ENCODE measurements around the gene ZNF160. TPM values are rescaled to one million over a fixed set of nuclear protein-coding genes. Genes with fewer than 3 reads are reported as not detected.

The ZNF160 gene
- total and polyA plus RNA-seq, 2 of the 8 experiments (the other 6 are each of a cell fraction or from before 2014, with no cell fraction given) = 15.8 to 31.2 TPM

DNA sequence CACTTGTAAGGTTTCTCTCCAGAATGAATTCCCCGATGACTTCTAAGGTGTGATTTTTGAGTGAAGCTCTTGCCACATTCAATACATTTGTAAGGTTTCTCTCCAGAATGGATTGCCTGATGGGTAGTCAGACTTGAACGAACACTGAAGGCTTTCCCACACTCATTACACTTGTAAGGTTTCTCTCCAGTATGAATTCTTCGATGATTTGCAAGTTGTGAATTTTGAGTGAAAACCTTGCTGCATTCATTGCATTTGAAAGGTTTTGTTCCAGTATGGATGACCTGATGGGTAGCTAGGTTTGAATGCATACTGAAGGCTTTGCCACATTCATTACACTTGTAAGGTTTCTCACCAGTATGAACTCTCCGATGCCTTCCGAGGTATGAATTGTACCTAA lies 34.4 kb downstream of the ZNF160 start:
- Histone ChIP-seq H2AK5ac (ENCODE audit: low read depth, low read length) (no peak overlapping the region), H2BK15ac (ENCODE audit: low read length) (no peak overlapping the region), H4K20me1 (replicated peaks in 1 of 2; ENCODE audit: control insufficient read depth in 1 of 2, insufficient read depth in 2 of 2, low read length in 2 of 2) (no peaks in the 10 kb centered on the region), H3K4me2 (ENCODE audit: insufficient read depth in 1 of 2, low read depth in 2 of 2, low read length in 2 of 2) (no peak overlapping the region), H3K4me3 (ENCODE audit: extremely low read depth in 1 of 4, insufficient read depth in 2 of 4, low read depth in 3 of 4, low read length in 4 of 4) (no peak overlapping the region), H2BK120ac (replicated peaks; ENCODE audit: low read depth, low read length) (no peak overlapping the region), H3K9ac (replicated peaks in 1 of 4; ENCODE audit: extremely low read depth in 1 of 4, low read depth in 3 of 4, low read length in 3 of 4) (no peak overlapping the region), H3K27ac (ENCODE audit: low read depth, low read length) (no peak overlapping the region), H3K4me1 (replicated peaks in 1 of 4; ENCODE audit: control insufficient read depth in 3 of 4, insufficient read depth in 4 of 4, low read length in 3 of 4) (no peaks in the 10 kb centered on the region), H2AFZ (ENCODE audit: low read length) (no peak overlapping the region), H3K9me3 (ENCODE audit: insufficient read depth in 2 of 2, low read depth in 1 of 2, low read length in 1 of 2) (peaks cover 35 to 45% of the 10 kb centered on the region in 2 experiments), H3K79me2 (ENCODE audit: control insufficient read depth in 1 of 2, insufficient read depth in 2 of 2, low read length in 2 of 2) (no peaks in the 10 kb centered on the region), H3K27me3 (replicated peaks in 1 of 4; ENCODE audit: control insufficient read depth in 3 of 4, extremely low read depth in 1 of 4, insufficient read depth in 3 of 4, low read length in 3 of 4) (no peaks in the 10 kb centered on the region), H3K79me1 (ENCODE audit: low read depth, low read length) (no peaks in the 10 kb centered on the region), H3K4ac (replicated peaks; ENCODE audit: insufficient read length, low read depth, low read length) (no peak overlapping the region), H3K23me2 (ENCODE audit: low read depth, low read length) (0 out of 2 replicates have a peak, but pooled peaks cover 2% of the 10 kb centered on the region), H2BK5ac (ENCODE audit: low read depth, low read length) (no peak overlapping the region), H4K5ac (ENCODE audit: insufficient read length, low read depth, low read length) (no peak overlapping the region), H2BK12ac (ENCODE audit: low read depth, low read length) (no peak overlapping the region), H3K36me3 (ENCODE audit: control insufficient read depth in 2 of 4, insufficient read depth in 4 of 4, low read length in 3 of 4) (peaks cover 18 to 71% (median 44%) of the 10 kb centered on the region in 4 experiments), H3K14ac (ENCODE audit: insufficient read length) (no peak overlapping the region), H3K23ac (ENCODE audit: insufficient read length) (no peak overlapping the region), H2BK20ac (ENCODE audit: low read length) (no peak overlapping the region), H4K91ac (replicated peaks; ENCODE audit: insufficient read length, low read length) (no peak overlapping the region), H3K18ac (ENCODE audit: extremely low read depth, low read length) (no peak overlapping the region), H4K8ac (ENCODE audit: extremely low read depth, insufficient read depth, low read length) (no peak overlapping the region), H3K56ac (replicated peaks; ENCODE audit: insufficient read length, low read depth, low read length) (no peak overlapping the region)
- WGBS, 2 experiments (ENCODE audit: extremely low coverage in 1 of 2, insufficient coverage in 1 of 2, insufficient read length in 1 of 2, insufficient replicate concordance in 2 of 2, low coverage in 1 of 2, low lambda C conversion rate in 2 of 2, missing lambda C conversion rate in 1 of 2) = 96% methylated on average over 5 of the region's 5 CpGs; no CpG with 5 or more reads in 1 of the 2 experiments
- FAIRE-seq (no peak), DNase-seq (ENCODE audit: low read depth in 1 of 2, low spot score in 2 of 2) (no peak)
- POLR2A ChIA-PET (ENCODE audit: partially characterized antibody) = interaction anchor here (1.3 kb wide), 1 partner anchor 8 kb away, joined by 3 read pairs; no protein-coding TSS in a partner anchor
- CTCF ChIA-PET (ENCODE audit: partially characterized antibody) = no interaction called here
- TF ChIP-seq RNF2 (IDR thresholded peaks at IDR 0.05; ENCODE audit: borderline replicate concordance, low read depth, low read length, missing control alignments, poor library complexity, severe bottlenecking) (no peak), KDM1A (IDR thresholded peaks at IDR 0.05; ENCODE audit: borderline replicate concordance, low read length) (no peak), SP1 (IDR thresholded peaks at IDR 0.05; ENCODE audit: low read depth, low read length) (no peak), HDAC2 (IDR thresholded peaks at IDR 0.05; ENCODE audit: borderline replicate concordance in 1 of 2, low read depth in 2 of 2, low read length in 2 of 2) (no peak), CHD2 (IDR thresholded peaks at IDR 0.05; ENCODE audit: low read length) (no peak), SAP30 (IDR thresholded peaks at IDR 0.05; ENCODE audit: insufficient read depth, insufficient replicate concordance, low read length) (no peak), EP300 (IDR thresholded peaks at IDR 0.05; ENCODE audit: borderline replicate concordance in 1 of 2, low read depth in 2 of 2, low read length in 2 of 2) (no peak), TCF12 (IDR thresholded peaks at IDR 0.05; ENCODE audit: low read depth, low read length) (no peak), SIX5 (IDR thresholded peaks at IDR 0.05; ENCODE audit: low read depth, low read length) (no peak), SIRT6 (IDR thresholded peaks at IDR 0.05; ENCODE audit: low read length) (no peak)
- TF ChIP-seq, protein P1, sequence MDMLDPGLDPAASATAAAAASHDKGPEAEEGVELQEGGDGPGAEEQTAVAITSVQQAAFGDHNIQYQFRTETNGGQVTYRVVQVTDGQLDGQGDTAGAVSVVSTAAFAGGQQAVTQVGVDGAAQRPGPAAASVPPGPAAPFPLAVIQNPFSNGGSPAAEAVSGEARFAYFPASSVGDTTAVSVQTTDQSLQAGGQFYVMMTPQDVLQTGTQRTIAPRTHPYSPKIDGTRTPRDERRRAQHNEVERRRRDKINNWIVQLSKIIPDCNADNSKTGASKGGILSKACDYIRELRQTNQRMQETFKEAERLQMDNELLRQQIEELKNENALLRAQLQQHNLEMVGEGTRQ (IDR thresholded peaks at IDR 0.05; ENCODE audit: low read length) = no peak
- TF ChIP-seq, protein P2, sequence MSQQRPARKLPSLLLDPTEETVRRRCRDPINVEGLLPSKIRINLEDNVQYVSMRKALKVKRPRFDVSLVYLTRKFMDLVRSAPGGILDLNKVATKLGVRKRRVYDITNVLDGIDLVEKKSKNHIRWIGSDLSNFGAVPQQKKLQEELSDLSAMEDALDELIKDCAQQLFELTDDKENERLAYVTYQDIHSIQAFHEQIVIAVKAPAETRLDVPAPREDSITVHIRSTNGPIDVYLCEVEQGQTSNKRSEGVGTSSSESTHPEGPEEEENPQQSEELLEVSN (IDR thresholded peaks at IDR 0.05) = no peak

Data from H1 (cell line).